ENCODE results near the gene RBM22. TPM values are rescaled to one million over a fixed set of nuclear protein-coding genes. Genes with fewer than 3 reads are reported as not detected.
A peak's percentile ranks its signal among the peaks of the same experiment; 100 is the strongest.

Gene RBM22
- total RNA-seq, 2 donors from 2014 or later: 29.3 to 39.5 TPM

DNA sequence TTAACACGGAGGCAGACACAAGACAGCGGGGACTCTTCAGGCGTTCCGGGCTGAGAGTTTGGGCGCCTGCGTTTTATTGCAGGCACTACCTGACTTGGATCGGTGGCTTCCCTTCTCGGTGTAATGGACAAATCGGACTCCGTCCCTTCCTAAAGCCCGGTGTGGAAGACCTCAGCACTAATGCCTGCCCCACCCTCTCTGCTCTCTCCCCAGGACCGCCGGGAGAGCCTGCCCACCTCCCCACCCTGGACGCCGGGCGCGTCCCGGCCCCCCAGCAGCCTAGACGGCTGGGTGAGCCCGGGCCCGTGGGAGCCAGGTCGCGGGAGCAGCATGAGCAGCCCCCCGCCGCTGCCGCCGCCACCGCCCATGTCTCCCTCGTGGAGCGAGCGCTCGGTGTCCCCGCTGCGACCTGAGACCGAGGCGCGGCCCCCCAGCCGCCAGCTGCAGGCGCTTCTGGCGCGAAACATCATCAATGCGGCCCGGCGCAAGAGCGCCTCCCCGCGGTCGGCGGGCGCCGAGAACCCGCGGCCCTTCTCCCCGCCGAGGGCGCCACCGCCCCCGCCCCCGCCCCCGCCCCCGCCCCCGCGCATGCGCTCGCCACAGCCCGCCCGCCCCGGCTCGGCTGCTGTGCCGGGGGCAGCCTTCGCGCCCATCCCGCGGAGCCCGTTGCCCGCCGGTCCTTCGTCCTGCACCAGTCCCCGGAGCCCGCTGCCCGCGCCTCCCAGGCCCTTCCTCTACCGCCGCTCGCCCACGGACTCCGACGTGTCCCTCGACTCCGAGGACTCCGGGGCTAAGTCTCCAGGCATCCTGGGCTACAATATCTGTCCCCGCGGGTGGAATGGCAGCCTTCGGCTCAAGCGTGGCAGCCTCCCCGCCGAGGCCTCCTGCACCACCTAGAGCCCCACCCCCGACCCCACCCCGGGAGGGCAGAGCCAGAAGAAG, 44.4 kb downstream of the RBM22 start:
- peak; percentile 47 to 78 for DNase-seq
- intact Hi-C loops (cut with DNase I, micrococcal nuclease): loop anchor here in 1 of 2 donors (10.0 kb wide), 1 partner anchor 192 kb away; no protein-coding TSS in a partner anchor
- ATAC-seq: peak; percentile 75

DNA sequence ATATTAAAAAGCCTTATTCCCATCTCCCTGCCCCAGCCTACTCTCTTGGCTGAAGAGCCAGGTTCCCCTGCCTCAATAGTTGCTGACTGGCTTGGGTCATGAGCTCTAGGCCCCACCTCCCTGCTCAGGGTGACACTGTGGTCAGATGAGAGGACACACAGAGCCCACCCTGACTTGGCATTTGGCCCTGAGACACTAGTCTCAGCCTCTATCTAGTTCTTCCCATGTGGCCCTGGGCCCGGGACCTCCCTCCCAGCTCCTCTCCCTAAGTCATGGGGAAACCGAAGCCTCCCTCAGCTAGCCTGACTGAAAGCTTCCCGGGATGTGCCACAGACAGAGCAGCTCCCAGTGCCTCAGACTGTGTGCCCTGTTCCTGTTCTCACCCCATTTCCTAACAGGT, 45.6 kb downstream of the RBM22 start:
- ATAC-seq: no peak
- intact Hi-C loops (cut with DNase I, micrococcal nuclease): loop anchor here in 1 of 2 donors (10.0 kb wide), 1 partner anchor 190 kb away; no protein-coding TSS in a partner anchor
- no peak for DNase-seq

DNA sequence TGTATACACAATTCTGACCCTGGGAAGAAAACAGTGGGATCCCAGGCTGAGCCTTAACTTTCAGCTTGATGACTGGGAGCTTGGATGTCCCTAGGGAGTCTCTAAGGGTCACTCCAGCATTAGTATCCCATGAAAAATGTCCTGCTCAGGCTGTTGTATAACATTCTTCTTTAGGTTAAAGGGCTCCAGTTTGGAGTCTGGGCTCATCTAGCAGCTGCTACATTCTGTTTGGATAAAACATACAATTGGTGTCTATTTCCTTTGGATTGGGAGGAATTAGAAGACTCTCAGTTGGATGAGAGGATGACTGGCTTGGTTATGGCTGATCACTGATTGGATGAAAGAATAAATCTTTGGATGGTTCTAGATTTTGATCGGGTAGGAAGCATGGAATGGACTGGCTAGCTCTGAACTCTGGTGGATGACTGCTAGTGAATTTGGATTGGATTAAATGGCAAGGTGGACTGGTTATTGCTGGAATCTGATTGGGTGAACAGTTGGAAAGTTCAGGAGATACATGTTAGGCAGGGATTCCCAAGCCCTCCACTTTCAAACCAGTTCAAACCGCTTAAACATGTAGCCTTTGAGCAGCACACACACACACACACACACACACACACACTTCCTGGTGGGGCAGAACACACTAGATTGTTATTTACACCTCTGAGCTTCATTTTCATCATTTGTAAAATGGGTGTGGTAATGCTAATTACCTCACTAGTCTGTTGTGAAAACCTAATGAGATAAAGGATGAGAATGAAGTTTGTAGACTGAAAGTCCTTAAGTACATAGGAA, 46.9 kb downstream of the RBM22 start:
- intact Hi-C loops (cut with DNase I, micrococcal nuclease): loop anchor here (5.0 to 10.0 kb wide), 3 partner anchors 92 to 189 kb away; no protein-coding TSS in a partner anchor
- DNase-seq (no peak), ATAC-seq (no peak)

DNA sequence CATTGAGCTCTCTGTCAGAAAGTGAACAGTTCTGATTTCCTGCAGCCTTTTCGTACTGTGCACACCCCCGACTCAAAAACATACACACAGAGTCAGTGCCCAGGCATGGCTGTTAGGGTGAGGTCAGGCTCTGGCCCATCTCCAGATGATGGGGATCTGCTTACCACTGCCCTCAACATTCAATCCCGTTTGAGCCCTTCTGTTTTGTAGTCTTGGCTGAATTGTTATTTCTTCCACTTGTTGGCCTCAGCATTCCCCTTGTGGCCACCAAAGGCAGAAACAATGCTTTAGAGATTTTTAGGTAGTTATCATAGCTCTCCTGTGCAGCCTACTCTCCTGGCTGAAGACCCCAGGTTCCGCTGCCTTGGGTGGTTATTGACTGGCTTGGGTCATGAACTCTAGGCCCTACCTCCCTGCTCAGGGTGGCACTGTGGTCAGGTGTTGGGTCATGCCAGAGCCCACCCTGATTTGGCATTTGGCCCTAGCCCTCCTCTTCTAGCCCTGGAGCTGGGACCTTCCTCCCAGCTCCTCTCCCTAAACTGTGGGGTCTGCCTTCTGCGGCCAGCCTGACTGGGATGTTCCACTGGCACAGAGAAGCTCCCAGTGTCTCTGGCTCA, 47.6 kb downstream of the RBM22 start:
- ATAC-seq (no peak), DNase-seq (no peak)
- intact Hi-C loops (cut with DNase I, micrococcal nuclease): loop anchor here (5.0 to 10.0 kb wide), 3 partner anchors 91 to 188 kb away; no protein-coding TSS in a partner anchor

DNA sequence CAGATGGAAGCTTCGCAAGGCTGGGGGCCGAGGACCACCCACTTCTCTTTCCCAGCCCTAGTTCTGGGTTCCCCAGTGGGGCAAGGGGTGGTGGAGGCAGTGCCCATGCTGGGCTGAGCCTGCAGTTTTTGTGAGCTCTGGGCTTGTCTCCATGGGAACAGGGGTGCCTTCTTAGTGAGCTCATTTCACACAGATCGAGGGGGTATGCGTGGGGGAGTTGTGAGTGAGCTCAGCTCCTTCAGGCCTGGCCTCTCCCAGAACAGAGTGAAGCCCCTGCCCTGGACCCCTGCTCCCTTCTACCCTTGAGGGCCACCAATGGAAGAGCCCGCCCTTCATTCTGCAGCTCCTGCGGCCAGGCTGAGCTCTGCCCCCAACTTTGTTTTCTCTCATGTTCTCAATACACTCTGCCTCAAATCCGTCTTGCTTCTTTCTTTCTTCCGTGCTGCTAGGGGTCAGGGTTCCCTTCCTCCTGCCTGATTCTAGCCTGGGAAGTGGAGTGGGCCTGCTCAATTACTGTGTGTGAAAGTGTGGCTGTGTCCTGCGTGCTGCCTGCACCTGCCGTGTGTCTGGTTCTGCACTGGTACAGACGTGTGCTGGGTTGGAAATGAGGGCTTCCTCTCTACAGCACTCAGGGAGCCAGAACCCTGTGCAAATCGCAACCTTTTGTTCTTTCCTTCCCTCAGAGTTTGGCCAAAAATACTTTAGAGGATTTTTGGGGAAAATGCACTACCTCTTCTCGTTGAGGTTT, 48.8 kb downstream of the RBM22 start:
- ATAC-seq: no peak
- intact Hi-C loops (cut with DNase I, micrococcal nuclease): loop anchor here (5.0 to 10.0 kb wide), 3 partner anchors 90 to 187 kb away; no protein-coding TSS in a partner anchor
- DNase-seq: no peak

DNA sequence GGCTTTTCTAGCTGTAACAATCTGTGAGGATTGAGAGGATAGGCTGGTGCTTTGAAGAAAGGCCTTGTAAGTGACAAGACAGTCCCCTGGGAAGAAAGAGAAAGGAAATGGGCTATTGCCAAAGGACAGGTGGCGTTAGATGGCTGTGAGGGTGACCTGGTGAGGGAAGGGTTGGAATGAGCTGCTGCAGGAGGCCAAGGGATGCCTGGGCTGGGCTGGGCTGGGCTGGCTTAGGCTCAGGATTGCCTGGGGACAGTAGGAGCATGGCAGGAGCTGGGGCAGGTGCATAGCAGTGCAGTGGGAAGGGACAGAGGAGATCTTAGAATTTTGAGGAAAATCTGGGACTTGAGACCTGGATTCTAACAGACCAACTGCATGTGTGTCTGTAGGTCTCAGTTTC, 49.5 kb downstream of the RBM22 start:
- intact Hi-C loops (cut with DNase I, micrococcal nuclease): loop anchor here (5.0 to 10.0 kb wide), 3 partner anchors 89 to 187 kb away; no protein-coding TSS in a partner anchor
- ATAC-seq: no peak
- no peak for DNase-seq

DNA sequence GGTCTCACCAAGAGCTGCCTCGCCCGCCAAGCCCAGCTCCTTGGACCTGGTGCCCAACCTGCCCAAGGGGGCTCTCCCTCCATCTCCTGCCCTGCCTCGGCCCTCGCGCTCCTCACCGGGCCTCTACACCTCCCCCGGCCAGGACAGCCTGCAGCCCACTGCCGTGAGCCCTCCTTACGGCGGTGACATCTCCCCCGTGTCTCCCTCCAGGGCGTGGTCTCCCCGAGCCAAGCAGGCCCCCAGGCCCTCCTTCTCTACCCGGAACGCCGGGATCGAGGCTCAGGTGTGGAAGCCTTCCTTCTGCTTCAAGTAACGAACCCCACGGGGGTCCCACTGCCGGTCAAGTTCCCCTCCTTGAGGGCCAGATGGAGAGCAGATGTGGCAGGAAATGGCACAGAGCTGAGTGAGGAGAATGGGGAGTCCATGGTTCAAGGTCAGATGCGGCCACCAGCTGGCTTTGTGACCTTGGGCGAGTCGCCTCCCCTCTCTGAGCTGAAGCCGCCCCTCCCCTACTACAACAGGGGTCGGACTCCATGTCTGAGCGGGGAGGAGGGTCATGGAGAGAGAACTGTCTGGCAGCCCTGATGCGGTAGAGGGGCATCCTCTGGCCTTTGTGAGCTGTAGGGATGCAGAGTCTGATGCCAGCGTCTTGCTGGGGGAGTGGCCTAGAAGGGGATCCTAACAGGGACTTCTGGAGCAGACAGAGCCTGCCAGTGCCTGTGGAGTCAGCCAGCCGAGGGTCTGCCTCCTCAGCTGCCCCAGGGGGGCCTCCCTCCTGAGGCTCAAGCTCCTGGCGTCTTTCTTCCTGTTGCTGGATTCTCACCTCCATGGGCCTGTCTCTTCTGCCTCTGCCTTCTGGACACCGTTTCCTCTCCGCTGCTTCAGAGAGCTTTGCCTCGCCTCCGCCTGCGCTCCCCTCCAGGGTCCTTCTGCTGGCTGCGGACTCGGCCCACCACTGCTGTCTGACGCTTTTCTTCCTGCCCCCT, 50.5 kb downstream of the RBM22 start:
- DNase-seq: no peak
- intact Hi-C loops (cut with DNase I, micrococcal nuclease): loop anchor here (5.0 to 10.0 kb wide), 3 partner anchors 88 to 186 kb away; no protein-coding TSS in a partner anchor
- no peak for ATAC-seq

DNA sequence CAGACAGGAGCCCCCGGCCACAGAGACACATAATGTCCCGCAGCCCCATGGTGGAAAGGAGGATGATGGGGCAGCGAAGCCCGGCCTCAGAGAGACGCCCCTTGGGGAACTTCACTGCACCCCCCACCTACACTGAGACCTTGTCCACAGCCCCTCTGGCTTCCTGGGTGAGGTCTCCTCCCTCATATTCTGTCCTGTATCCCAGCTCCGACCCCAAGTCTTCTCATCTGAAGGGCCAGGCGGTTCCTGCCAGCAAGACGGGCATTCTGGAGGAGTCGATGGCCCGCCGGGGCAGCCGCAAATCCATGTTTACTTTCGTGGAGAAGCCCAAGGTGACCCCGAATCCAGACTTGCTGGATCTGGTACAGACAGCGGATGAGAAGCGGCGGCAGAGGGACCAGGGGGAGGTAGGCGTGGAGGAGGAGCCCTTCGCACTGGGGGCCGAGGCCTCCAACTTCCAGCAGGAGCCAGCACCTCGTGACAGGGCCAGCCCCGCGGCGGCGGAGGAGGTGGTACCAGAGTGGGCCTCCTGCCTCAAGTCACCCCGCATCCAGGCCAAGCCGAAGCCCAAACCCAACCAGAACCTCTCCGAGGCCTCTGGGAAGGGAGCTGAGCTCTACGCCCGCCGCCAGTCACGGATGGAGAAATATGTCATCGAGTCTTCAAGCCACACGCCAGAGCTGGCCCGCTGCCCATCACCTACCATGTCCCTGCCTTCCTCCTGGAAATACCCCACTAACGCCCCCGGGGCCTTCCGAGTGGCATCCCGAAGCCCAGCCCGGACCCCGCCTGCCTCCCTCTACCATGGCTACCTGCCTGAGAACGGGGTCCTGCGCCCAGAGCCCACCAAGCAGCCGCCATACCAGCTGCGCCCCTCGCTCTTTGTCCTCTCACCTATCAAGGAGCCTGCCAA, 51.5 kb downstream of the RBM22 start:
- DNase-seq (no peak), ATAC-seq (no peak)
- intact Hi-C loops (cut with DNase I, micrococcal nuclease): loop anchor here (5.0 to 10.0 kb wide), 3 partner anchors 87 to 185 kb away; no protein-coding TSS in a partner anchor

DNA sequence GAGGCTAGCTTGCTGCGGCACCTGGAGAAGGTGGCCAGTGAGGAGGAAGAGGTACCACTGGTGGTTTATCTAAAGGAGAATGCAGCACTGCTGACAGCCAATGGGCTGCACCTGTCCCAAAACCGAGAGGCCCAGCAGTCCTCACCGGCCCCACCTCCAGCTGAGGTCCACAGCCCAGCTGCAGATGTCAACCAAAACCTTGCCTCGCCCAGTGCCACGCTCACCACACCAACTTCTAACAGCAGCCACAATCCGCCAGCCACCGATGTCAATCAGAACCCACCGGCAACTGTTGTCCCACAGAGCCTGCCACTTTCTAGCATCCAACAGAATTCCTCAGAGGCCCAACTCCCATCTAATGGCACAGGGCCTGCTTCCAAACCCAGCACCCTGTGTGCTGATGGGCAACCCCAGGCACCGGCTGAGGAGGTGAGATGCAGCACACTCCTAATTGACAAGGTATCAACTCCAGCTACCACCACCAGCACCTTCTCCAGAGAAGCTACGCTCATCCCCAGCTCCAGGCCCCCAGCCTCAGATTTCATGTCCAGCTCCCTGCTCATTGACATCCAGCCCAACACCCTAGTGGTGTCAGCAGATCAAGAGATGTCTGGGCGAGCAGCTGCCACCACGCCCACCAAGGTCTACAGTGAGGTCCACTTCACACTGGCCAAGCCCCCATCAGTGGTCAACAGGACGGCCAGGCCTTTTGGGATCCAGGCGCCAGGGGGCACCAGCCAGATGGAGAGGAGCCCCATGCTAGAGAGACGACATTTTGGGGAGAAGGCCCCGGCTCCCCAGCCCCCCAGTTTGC, 52.4 kb downstream of the RBM22 start:
- no peak for DNase-seq
- intact Hi-C loops (cut with DNase I, micrococcal nuclease): no loop called here
- ATAC-seq: no peak

DNA sequence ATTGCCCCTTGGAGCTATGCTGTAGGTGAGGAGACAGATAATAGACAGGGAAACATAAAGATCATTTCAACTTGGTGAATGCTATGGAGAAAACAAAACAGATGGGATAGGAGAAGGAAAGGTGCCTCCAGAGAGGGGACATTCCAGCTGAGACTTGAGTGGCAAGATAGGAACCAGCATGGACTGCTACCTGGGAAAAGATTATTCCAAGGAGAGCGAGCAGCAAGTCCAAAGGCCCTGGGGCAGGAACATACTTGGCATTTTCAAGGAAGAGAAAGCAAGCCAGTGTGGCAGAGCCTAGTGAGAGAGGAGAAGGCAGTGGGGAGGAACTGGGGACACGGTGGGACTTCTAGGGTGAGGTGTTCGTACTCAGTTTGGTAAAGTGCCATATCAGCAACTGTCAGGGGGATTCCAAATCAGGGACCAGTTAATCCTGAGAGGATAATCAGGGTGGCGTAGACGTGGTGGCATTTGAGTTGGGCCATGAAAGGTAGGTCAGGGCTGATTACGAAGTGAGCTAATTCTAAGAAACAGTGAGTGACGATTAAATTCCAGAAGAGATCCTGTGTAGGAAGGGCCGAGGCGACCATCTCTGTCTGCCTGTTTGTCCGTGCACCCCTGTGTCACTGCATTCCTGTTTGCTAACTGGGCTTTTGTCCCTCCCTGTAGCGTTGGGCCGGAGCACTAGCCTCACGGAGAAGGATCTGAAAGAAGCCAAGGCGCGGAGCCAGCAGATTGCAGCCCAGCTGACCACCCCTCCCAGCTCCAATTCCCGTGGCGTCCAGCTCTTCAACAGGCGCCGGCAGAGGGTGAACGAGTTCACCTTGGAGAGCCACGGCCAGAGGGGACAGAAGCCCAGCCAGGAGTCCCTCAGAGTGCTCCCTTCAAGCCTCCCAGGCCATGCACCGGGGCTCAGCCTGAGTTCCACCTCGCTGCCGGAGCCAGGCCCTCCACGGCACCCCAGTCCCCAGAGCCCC, 53.3 kb downstream of the RBM22 start:
- no peak for ATAC-seq
- intact Hi-C loops (cut with DNase I, micrococcal nuclease): no loop called here
- DNase-seq: no peak

DNA sequence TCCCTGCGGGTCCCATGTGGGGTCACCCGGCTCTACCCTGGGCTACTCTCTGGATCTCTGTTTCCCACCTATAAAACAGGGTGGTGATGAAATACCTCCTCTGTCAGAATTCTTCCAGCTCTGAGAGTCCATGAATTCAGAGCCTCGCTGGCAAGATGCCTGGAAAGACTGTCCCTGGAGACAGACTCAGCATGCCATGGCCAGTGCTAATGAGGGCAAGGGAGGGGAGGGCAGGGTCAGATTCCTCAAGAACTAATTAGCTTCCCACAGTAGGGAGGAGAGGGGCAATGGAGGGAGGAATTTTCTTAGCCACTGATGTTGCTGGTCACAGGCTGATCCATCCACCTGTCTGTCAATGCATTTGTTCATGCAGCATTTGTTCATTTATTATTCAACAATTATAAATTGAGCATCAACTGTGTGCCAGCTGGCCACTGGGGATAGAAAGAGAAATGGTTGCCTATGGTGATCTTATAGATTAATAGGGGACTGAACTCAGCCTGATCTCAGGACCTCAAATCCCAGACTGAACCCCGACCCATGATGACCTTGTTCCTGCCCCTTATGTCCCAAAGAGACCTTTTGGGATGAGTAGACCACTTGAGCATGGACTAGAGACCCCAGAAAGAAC, 55.7 kb downstream of the RBM22 start:
- ATAC-seq: no peak
- intact Hi-C loops (cut with DNase I, micrococcal nuclease): no loop called here
- no peak for DNase-seq

DNA sequence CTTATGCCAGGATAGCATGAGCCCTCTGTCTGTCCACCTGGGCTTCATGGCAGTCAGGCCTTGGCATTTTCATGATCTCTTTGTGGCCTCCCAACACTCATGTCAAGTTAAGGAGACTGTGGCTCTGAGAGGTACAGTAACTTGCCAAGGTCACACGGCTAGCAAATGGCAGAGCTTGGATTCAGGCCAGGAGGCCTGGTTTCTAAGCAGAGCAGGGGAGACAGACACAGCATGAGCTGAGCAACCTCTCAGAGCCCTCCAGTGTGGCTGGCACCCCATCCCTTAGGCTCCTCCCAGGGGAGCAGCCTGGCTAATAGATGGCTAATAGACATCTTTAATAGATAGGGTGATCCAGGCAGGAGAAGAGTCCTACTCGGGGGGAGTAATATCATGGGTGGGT, 56.3 kb downstream of the RBM22 start:
- intact Hi-C loops (cut with DNase I, micrococcal nuclease): no loop called here
- ATAC-seq: no peak

DNA sequence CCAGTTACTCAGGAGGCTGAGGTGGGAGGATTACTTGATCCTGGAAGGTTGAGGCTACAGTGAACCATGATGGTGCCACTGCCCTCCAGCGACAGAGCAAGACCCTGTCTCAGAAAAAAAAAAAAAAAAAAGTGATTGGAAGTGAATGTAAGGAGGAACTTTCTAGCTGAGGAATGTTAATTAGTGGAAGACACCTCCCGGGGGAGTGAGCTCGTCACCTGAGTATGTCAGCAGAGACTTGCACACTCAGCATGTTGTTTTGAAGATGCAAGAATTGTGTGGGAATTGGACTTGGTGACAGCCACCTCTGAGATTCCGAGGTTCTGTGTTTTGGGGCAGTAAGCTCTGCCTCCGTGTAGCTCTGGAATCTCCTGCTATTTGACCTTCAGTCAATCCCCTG, 56.8 kb downstream of the RBM22 start:
- intact Hi-C loops (cut with DNase I, micrococcal nuclease): no loop called here
- DNase-seq (no peak), ATAC-seq (no peak)

More for the DNA sequence above, 56.3 kb downstream of the RBM22 start:
- no peak for DNase-seq
